HG02981 (cell line): Measurements from ENCODE around the gene SLCO2B1.

ENCODE experiments used
- ATAC-seq: cut with Tn5 transposase; IDR thresholded peaks from one replicate; pipeline ENCODE4 v1.9.1; 2021; ENCODE audit warnings: mild to moderate bottlenecking, moderate library complexity; ENCODE audit not compliant: unreplicated experiment

Gene SLCO2B1

GRCh38 chr11:75212411-75212810 is 61.5 kb downstream of the SLCO2B1 start:
- ATAC-seq, result no peak

- no peak for ATAC-seq
These were observed 63.5 kb downstream of the SLCO2B1 start for GRCh38 chr11:75214411-75214821.

- ATAC-seq, result no peak
These were observed 63.9 kb downstream of the SLCO2B1 start for GRCh38 chr11:75214843-75215242.

GRCh38 chr11:75219869-75220268 is 69.0 kb downstream of the SLCO2B1 start:
- ATAC-seq, result no peak

GRCh38 chr11:75223954-75224643 is 73.2 kb downstream of the SLCO2B1 start:
- ATAC-seq, result no peak

GRCh38 chr11:75225794-75226193 is 74.9 kb downstream of the SLCO2B1 start:
- no peak for ATAC-seq

GRCh38 chr11:75229466-75229865 is 78.6 kb downstream of the SLCO2B1 start:
- no peak for ATAC-seq

GRCh38 chr11:75230621-75231020 is 79.7 kb downstream of the SLCO2B1 start:
- ATAC-seq, result no peak

GRCh38 chr11:75233754-75234172 is 82.9 kb downstream of the SLCO2B1 start:
- ATAC-seq, result no peak

GRCh38 chr11:75236062-75236461 is 85.2 kb downstream of the SLCO2B1 start:
- no peak for ATAC-seq

GRCh38 chr11:75237050-75237449 is 86.1 kb downstream of the SLCO2B1 start:
- ATAC-seq, result no peak

GRCh38 chr11:75238595-75239440 is 87.9 kb downstream of the SLCO2B1 start:
- no peak for ATAC-seq

GRCh38 chr11:75239531-75240290 is 88.8 kb downstream of the SLCO2B1 start:
- no peak for ATAC-seq

GRCh38 chr11:75240311-75241035 is 89.6 kb downstream of the SLCO2B1 start, which contains the start of gene TPBGL:
TSS of gene TPBGL (plus strand) at chr11:75240774. CDS start at chr11:75241050, 276 bp downstream.
- ATAC-seq, result no peak

- peak; percentile 82 for ATAC-seq
These were observed 90.4 kb downstream of the SLCO2B1 start for GRCh38 chr11:75241036-75241905.

GRCh38 chr11:75241906-75242644 is 91.2 kb downstream of the SLCO2B1 start:
- peak; percentile 4 for ATAC-seq

GRCh38 chr11:75242722-75243600 is 92.1 kb downstream of the SLCO2B1 start:
- no peak for ATAC-seq
